ENCODE measurements around the gene TAGLN.
A peak's percentile ranks its signal among the peaks of the same experiment; 100 is the strongest.

GRCh38 chr11:117199053-117199915 lies at the start of gene TAGLN:
- TF ChIP-seq, protein P1, sequence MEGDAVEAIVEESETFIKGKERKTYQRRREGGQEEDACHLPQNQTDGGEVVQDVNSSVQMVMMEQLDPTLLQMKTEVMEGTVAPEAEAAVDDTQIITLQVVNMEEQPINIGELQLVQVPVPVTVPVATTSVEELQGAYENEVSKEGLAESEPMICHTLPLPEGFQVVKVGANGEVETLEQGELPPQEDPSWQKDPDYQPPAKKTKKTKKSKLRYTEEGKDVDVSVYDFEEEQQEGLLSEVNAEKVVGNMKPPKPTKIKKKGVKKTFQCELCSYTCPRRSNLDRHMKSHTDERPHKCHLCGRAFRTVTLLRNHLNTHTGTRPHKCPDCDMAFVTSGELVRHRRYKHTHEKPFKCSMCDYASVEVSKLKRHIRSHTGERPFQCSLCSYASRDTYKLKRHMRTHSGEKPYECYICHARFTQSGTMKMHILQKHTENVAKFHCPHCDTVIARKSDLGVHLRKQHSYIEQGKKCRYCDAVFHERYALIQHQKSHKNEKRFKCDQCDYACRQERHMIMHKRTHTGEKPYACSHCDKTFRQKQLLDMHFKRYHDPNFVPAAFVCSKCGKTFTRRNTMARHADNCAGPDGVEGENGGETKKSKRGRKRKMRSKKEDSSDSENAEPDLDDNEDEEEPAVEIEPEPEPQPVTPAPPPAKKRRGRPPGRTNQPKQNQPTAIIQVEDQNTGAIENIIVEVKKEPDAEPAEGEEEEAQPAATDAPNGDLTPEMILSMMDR (IDR thresholded peaks at IDR 0.05): peak in 1 of 4 experiments; percentile 12
- TF ChIP-seq POLR2A (IDR thresholded peaks at IDR 0.05): peak; percentile 73 to 85

Data from uterus (tissue), 2 donors.